GM12874 (cell line): Measurements from ENCODE around the gene ADAM8.

Experiments
- CTCF ChIP-seq: IDR thresholded peaks from 2 replicates; pipeline ENCODE4 v1.5.1; 2011; ENCODE audit warnings: low read depth, mild to moderate bottlenecking, control low read depth, low read length, moderate library complexity; ENCODE audit not compliant: insufficient read depth

Gene ADAM8

GRCh38 chr10:133295426-133296320, 19.0 kb upstream of the ADAM8 start:
- TF ChIP-seq CTCF: no peak

- no peak for TF ChIP-seq CTCF
Measured at GRCh38 chr10:133294189-133294588, 17.5 kb upstream of the ADAM8 start.

- TF ChIP-seq CTCF: no peak
Measured at GRCh38 chr10:133293810-133294119, 17.1 kb upstream of the ADAM8 start.

- TF ChIP-seq CTCF: no peak
Measured at GRCh38 chr10:133292919-133293809, 16.5 kb upstream of the ADAM8 start.

- TF ChIP-seq CTCF: no peak
Measured at GRCh38 chr10:133289761-133290160, 13.1 kb upstream of the ADAM8 start.

- no peak for TF ChIP-seq CTCF
Measured at GRCh38 chr10:133287832-133288500, 11.3 kb upstream of the ADAM8 start.

- no peak for TF ChIP-seq CTCF
Measured at GRCh38 chr10:133286366-133286765, 9.7 kb upstream of the ADAM8 start.
